ENCODE measurements around the gene ARHGAP40. TPM values are rescaled to one million over a fixed set of nuclear protein-coding genes. Genes with fewer than 3 reads are reported as not detected.

ARHGAP40 gene
- total and polyA plus RNA-seq, 2 experiments from 2014 or later = not detected

GRCh38 chr20:38599410-38599882, 2.2 kb upstream of the ARHGAP40 start:
- H3K27me3 ChIP-seq = peaks cover 22% of the 10 kb centered on the region
- H3K4me3 ChIP-seq = no peak overlapping the region
- TF ChIP-seq, protein P1, sequence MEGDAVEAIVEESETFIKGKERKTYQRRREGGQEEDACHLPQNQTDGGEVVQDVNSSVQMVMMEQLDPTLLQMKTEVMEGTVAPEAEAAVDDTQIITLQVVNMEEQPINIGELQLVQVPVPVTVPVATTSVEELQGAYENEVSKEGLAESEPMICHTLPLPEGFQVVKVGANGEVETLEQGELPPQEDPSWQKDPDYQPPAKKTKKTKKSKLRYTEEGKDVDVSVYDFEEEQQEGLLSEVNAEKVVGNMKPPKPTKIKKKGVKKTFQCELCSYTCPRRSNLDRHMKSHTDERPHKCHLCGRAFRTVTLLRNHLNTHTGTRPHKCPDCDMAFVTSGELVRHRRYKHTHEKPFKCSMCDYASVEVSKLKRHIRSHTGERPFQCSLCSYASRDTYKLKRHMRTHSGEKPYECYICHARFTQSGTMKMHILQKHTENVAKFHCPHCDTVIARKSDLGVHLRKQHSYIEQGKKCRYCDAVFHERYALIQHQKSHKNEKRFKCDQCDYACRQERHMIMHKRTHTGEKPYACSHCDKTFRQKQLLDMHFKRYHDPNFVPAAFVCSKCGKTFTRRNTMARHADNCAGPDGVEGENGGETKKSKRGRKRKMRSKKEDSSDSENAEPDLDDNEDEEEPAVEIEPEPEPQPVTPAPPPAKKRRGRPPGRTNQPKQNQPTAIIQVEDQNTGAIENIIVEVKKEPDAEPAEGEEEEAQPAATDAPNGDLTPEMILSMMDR (IDR thresholded peaks at IDR 0.05; ENCODE audit: low read depth, low read length) = no peak
- H3K36me3 ChIP-seq = no peaks in the 10 kb centered on the region
- peak; percentile 56 to 80 for DNase-seq (ENCODE audit: low read depth in 1 of 2, low spot score in 1 of 2)
- H3K27ac ChIP-seq = no peak overlapping the region
- no peaks in the 10 kb centered on the region for H3K9me3 ChIP-seq (ENCODE audit: low read depth)
- peaks cover 7% of the 10 kb centered on the region for H3K4me1 ChIP-seq (ENCODE audit: low read depth)

- Histone ChIP-seq H3K4me1 (ENCODE audit: low read depth) (peaks cover 7% of the 10 kb centered on the region), H3K4me3 (no peak overlapping the region), H3K27ac (no peak overlapping the region), H3K9me3 (ENCODE audit: low read depth) (no peaks in the 10 kb centered on the region), H3K27me3 (peaks cover 22% of the 10 kb centered on the region), H3K36me3 (no peaks in the 10 kb centered on the region)
- TF ChIP-seq, protein P1 (IDR thresholded peaks at IDR 0.05; ENCODE audit: low read depth, low read length) = no peak
- DNase-seq (ENCODE audit: low read depth in 1 of 2, low spot score in 1 of 2) = no peak
These were observed 1.6 kb upstream of the ARHGAP40 start for GRCh38 chr20:38600057-38600456.

- Histone ChIP-seq H3K9me3 (ENCODE audit: low read depth) (no peaks in the 10 kb centered on the region), H3K27ac (no peak overlapping the region), H3K4me1 (ENCODE audit: low read depth) (peaks cover 7% of the 10 kb centered on the region), H3K36me3 (no peaks in the 10 kb centered on the region), H3K27me3 (peaks cover 22% of the 10 kb centered on the region), H3K4me3 (no peak overlapping the region)
- TF ChIP-seq, protein P1 (IDR thresholded peaks at IDR 0.05; ENCODE audit: low read depth, low read length) = no peak
- DNase-seq (ENCODE audit: low read depth in 1 of 2, low spot score in 1 of 2) = no peak
These were observed 574 bp downstream of the ARHGAP40 start for GRCh38 chr20:38602185-38602581.

GRCh38 chr20:38603286-38603685, 1.7 kb downstream of the ARHGAP40 start:
- no peak overlapping the region for H3K4me3 ChIP-seq
- H3K36me3 ChIP-seq = no peaks in the 10 kb centered on the region
- no peak overlapping the region for H3K27ac ChIP-seq
- no peak for DNase-seq (ENCODE audit: low read depth in 1 of 2, low spot score in 1 of 2)
- peaks cover 22% of the 10 kb centered on the region for H3K27me3 ChIP-seq
- H3K9me3 ChIP-seq (ENCODE audit: low read depth) = no peaks in the 10 kb centered on the region
- TF ChIP-seq, protein P1 (IDR thresholded peaks at IDR 0.05; ENCODE audit: low read depth, low read length) = no peak
- peaks cover 7% of the 10 kb centered on the region for H3K4me1 ChIP-seq (ENCODE audit: low read depth)

DNA sequence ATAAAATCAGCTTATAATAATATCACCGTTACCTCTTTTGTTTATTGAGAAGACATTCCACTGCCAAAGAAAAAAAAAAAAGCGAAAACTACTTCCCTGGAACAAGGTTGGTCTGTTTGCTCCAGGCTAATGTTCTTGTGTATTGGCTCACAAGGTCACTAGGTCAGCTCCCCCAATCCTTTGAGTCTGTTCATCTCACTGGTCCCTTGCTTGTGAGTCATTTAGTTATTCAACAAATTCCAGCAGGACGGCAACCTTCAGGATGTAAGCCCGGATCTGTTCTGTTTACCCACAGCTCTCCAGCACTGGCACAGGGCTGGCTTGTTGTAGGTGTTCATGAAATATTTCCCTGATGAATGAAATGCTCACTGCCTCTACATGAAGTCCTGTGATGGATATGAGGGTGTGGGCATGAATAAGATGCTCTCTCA, 3.3 kb downstream of the ARHGAP40 start:
- Histone ChIP-seq H3K27ac (no peak overlapping the region), H3K4me1 (ENCODE audit: low read depth) (peaks cover under 1% of the 10 kb centered on the region), H3K36me3 (no peaks in the 10 kb centered on the region), H3K9me3 (ENCODE audit: low read depth) (no peaks in the 10 kb centered on the region), H3K4me3 (no peak overlapping the region), H3K27me3 (peaks cover 22% of the 10 kb centered on the region)
- peak in 1 of 2 donors; percentile 22 for DNase-seq (ENCODE audit: low read depth in 1 of 2, low spot score in 1 of 2)
- TF ChIP-seq, protein P1 (IDR thresholded peaks at IDR 0.05; ENCODE audit: low read depth, low read length) = no peak
